Thoracic aorta (tissue), 2 donors: ENCODE results near the gene LARP4. TPM values are rescaled to one million over a fixed set of nuclear protein-coding genes. Genes with fewer than 3 reads are reported as not detected.

Source experiments
- ATAC-seq: fragments of 150-250 bp; one replicate; pipeline ENCODE4 v1.8.0; 2017; ENCODE audit warnings: low read depth; ENCODE audit not compliant: insufficient number of reproducible peaks, low FRiP score
- DNase-seq: peaks from one replicate; pipeline ENCODE4 v3.0.0-alpha.2; 2020; ENCODE audit warnings: low spot score
- H3K27ac ChIP-seq, 2 donors: fragments of 200-600 bp; sonication (generic); 1 replicate in 1 of 2; 2 replicates in 1 of 2; pipeline ENCODE4 v1.5.1; 2016; ENCODE audit warnings: mild to moderate bottlenecking in 2 of 2, moderate library complexity in 2 of 2
- H3K27me3 ChIP-seq: fragments of 200-600 bp; sonication (generic); replicated peaks from 2 replicates; pipeline ENCODE4 v1.6.0; 2016; ENCODE audit warnings: mild to moderate bottlenecking; ENCODE audit not compliant: insufficient read depth
- H3K36me3 ChIP-seq: fragments of 200-600 bp; sonication (generic); one replicate; pipeline ENCODE4 v1.5.1; 2016
- H3K4me1 ChIP-seq, 2 donors: fragments of 200-600 bp; sonication (generic); 1 replicate in 1 of 2; 2 replicates in 1 of 2; pipeline versions ENCODE4 v1.5.1 to v1.6.0; 2016; ENCODE audit warnings: low read depth in 2 of 2, mild to moderate bottlenecking in 1 of 2; ENCODE audit not compliant: control insufficient read depth in 1 of 2
- H3K4me3 ChIP-seq: fragments of 200-600 bp; sonication (generic); 2 replicates; pipeline ENCODE4 v1.5.1; 2016; ENCODE audit warnings: mild to moderate bottlenecking
- H3K9me3 ChIP-seq: fragments of 200-600 bp; sonication (generic); 2 replicates; pipeline ENCODE4 v1.5.1; 2016
- CTCF ChIP-seq: fragments of 200-600 bp; sonication (generic); IDR thresholded peaks from one replicate; pipeline ENCODE4 v1.5.1; 2019; ENCODE audit warnings: antibody characterized with exemption
- total RNA-seq, 2 donors: library from RNA; depleted of rRNA; stranded (reverse); fragments of >200 nt; gene quantifications; one replicate each; pipeline versions ENCODE4 v1.1.0 to v1.2.3, GENCODE V29; 2016

Gene LARP4
- total RNA-seq, 2 donors from 2014 or later, result 13.1 to 73.5 TPM

- Histone ChIP-seq H3K27ac (no peak overlapping the region), H3K27me3 (no peaks in the 10 kb centered on the region), H3K4me3 (no peak overlapping the region), H3K36me3 (no peaks in the 10 kb centered on the region), H3K9me3 (no peaks in the 10 kb centered on the region), H3K4me1 (peaks cover 4 to 12% of the 10 kb centered on the region in 2 donors)
- no peak for TF ChIP-seq CTCF
- DNase-seq (no peak), ATAC-seq (no peak)
Observed at GRCh38 chr12:50523772-50524171, 123.1 kb downstream of the LARP4 start.

DNA sequence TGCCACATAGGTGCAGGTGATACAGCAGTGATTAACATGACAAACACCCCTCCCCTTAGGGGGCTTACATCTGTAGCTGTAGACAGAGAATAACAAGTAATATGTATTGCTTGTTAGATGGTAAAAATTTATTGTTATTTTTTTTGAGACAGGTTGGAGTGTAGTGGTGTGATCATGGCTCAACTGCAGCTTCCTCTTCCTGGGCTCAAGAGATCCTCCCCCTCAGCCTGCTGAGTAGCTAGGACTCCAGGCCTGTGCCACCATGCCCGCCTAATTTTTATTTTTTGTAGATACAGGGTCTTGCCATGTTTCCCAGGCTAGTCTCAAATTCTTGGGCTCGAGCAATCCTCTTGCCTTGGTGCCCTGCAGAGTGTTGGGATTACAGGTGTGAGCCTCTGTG, 123.9 kb downstream of the LARP4 start:
- Histone ChIP-seq H3K36me3 (no peaks in the 10 kb centered on the region), H3K4me3 (no peak overlapping the region), H3K27me3 (no peaks in the 10 kb centered on the region), H3K27ac (no peak overlapping the region), H3K4me1 (peaks cover 1 to 12% of the 10 kb centered on the region in 2 donors), H3K9me3 (no peaks in the 10 kb centered on the region)
- no peak for ATAC-seq
- no peak for DNase-seq
- TF ChIP-seq CTCF, result no peak

GRCh38 chr12:50525422-50525821, 124.7 kb downstream of the LARP4 start:
- Histone ChIP-seq H3K9me3 (no peaks in the 10 kb centered on the region), H3K4me1 (peaks cover 0 to 12% of the 10 kb centered on the region in 2 donors), H3K36me3 (no peaks in the 10 kb centered on the region), H3K27ac (no peak overlapping the region), H3K27me3 (no peaks in the 10 kb centered on the region), H3K4me3 (no peak overlapping the region)
- no peak for TF ChIP-seq CTCF
- DNase-seq (no peak), ATAC-seq (no peak)

DNA sequence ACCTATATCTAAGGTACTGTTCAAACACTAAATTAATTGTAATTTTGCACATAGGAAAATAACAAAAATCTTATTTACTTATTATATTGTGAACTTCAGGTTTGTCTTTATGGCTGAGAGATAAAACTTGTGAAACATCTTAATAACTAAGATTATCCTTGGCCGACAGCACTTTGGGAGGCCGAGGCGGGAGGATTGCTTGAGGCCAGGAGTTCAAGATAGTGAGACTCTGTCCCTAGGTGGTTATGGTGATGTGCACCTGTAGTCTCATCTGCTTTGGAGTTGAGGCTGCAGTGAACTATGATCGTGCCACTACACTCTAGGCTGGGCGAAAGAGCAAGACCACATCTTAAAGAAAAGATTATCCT, 126.7 kb downstream of the LARP4 start:
- Histone ChIP-seq H3K36me3 (no peaks in the 10 kb centered on the region), H3K4me1 (no peaks in the 10 kb centered on the region), H3K27ac (no peak overlapping the region), H3K9me3 (no peaks in the 10 kb centered on the region), H3K4me3 (no peak overlapping the region), H3K27me3 (no peaks in the 10 kb centered on the region)
- ATAC-seq (no peak), DNase-seq (no peak)
- no peak for TF ChIP-seq CTCF

DNA sequence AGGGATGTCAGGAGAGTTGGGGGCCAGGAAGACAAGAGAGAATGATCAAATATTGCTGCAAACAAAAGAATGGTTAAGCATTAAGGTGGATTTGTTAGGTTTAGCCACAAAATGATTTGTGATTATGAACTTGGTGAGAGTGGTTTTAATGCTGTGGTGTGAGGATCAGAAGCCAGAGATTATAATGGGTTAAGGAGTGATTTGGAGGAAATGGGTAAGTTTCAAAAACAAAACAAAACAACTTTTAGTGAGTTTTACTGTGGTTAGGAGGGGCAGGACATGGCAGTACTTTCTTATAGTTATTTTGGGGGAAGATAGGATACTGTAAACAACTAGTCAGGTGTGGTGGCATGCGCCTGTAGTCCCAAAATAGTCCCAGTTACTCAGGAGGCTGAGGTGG, 128.1 kb downstream of the LARP4 start:
- DNase-seq, result no peak
- TF ChIP-seq CTCF, result no peak
- H3K4me3 ChIP-seq, result no peak overlapping the region
- no peak for ATAC-seq
- H3K9me3 ChIP-seq, result no peaks in the 10 kb centered on the region
- H3K36me3 ChIP-seq, result no peaks in the 10 kb centered on the region
- H3K4me1 ChIP-seq, result no peaks in the 10 kb centered on the region
- H3K27me3 ChIP-seq, result no peaks in the 10 kb centered on the region
- no peak overlapping the region for H3K27ac ChIP-seq
